Breast epithelium (tissue), 4 donors: ENCODE measurements around the gene RRAS. TPM values are rescaled to one million over a fixed set of nuclear protein-coding genes. Genes with fewer than 3 reads are reported as not detected.

Experiments used
- DNase-seq, 2 donors: peaks; one replicate each; pipeline ENCODE4 v3.0.0-alpha.2; 2019; ENCODE audit warnings: low spot score in 2 of 2
- H3K27ac ChIP-seq, 2 donors: fragments of 200-600 bp; sonication (generic) in 1 of 2; one replicate each; pipeline ENCODE4 v1.5.1; 2016 to 2019; ENCODE audit warnings: mild to moderate bottlenecking in 1 of 2
- H3K27me3 ChIP-seq, 2 donors: fragments of 200-600 bp; sonication (generic) in 1 of 2; one replicate each; pipeline versions ENCODE4 v1.5.1 to v1.6.0; 2017 to 2019; ENCODE audit warnings: control low read depth in 1 of 2, mild to moderate bottlenecking in 1 of 2
- H3K36me3 ChIP-seq: fragments of 200-600 bp; one replicate; pipeline ENCODE4 v1.5.1; 2019
- H3K4me1 ChIP-seq, 2 donors: fragments of 200-600 bp; sonication (generic); one replicate each; pipeline ENCODE4 v1.5.1; 2016 to 2019; ENCODE audit warnings: control low read depth in 1 of 2
- H3K4me3 ChIP-seq, 3 donors: fragments of 200-600 bp; sonication (generic); 1 replicate in 2 of 3; 2 replicates in 1 of 3; pipeline ENCODE4 v1.5.1; 2016 to 2019; ENCODE audit warnings: mild to moderate bottlenecking in 3 of 3, moderate library complexity in 2 of 3
- H3K9me3 ChIP-seq, 2 donors: fragments of 200-600 bp; sonication (generic) in 1 of 2; one replicate each; pipeline ENCODE4 v1.5.1; 2016 to 2019; ENCODE audit warnings: control low read depth in 1 of 2
- POLR2A ChIP-seq: fragments of 450-650 bp; IDR thresholded peaks from one replicate; pipeline ENCODE4 v1.6.1; 2016; ENCODE audit warnings: antibody characterized with exemption, mild to moderate bottlenecking, moderate library complexity
- POLR2AphosphoS5 ChIP-seq, 3 donors: sonication (generic); formaldehyde crosslinking; IDR thresholded peaks; one replicate each; pipeline ENCODE4 v1.6.1; 2017; ENCODE audit warnings: antibody characterized with exemption in 3 of 3
- intact Hi-C: fragments of 100-400 bp; cut with DNase I; formaldehyde crosslinking; loops from one replicate; pipeline ENCODE4 v1.15.1; 2023; ENCODE audit warnings: low total_unique reads
- total RNA-seq, 3 donors: library from RNA; depleted of rRNA; stranded (reverse); fragments of >200 nt; gene quantifications; one replicate each; pipeline ENCODE4 v1.1.0, GENCODE V29; 2016
- TF ChIP-seq, protein P1 (sequence below), 3 donors: fragments of 450-650 bp; IDR thresholded peaks; one replicate each; pipeline ENCODE4 v1.5.1; 2016 to 2017; ENCODE audit warnings: antibody characterized with exemption in 3 of 3, mild to moderate bottlenecking in 3 of 3, moderate library complexity in 3 of 3

Gene RRAS
- total RNA-seq, 3 donors from 2014 or later, result 34.8 to 114 (median 41.0) TPM

DNA sequence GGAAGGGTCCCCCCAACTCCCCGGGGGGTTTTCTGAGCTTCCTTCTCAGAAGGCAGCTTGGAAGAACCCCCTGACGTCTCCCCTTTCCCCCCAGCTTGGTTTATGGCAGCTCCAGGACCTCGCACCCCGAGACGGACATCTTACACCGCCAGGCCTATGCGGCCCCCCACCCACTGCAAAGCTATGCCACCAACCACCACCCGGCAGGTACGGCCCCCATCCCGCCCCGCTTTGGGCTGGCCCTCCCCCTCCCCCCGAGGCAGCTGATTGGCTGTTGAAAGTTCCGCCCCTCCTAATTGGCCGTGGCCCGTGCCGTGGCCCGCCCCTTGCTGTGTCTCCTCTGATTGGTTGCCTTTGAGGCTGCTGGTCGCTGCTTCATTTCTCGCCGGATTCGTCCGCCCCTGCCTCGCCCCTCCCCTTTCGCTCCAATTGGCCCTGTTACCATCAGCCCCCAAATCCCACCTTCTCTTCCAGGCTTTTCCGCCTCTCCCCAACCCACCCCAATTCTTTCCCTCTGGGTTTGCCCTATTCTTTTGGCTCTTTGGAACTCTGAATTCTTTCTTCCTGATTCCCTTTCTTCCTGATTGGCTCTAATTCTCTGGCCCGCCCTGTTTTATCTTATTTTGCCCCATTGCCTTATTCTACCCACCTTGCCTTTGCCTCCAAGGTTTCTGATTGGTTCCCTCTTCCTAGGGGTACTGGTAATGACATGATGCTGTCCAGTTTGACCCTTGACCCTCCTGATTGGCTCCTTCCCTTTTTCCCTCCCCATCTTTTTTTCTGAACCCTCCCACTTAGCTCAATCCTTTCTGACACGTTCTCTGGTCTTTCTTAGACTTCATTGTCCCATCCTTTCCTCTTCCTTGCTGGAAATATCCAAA is 46.5 kb downstream of the RRAS start:
- TF ChIP-seq POLR2A (no peak), POLR2AphosphoS5 (IDR thresholded peaks at IDR 0.05) (peak in 1 of 3 donors; percentile 23)
- TF ChIP-seq, protein P1, sequence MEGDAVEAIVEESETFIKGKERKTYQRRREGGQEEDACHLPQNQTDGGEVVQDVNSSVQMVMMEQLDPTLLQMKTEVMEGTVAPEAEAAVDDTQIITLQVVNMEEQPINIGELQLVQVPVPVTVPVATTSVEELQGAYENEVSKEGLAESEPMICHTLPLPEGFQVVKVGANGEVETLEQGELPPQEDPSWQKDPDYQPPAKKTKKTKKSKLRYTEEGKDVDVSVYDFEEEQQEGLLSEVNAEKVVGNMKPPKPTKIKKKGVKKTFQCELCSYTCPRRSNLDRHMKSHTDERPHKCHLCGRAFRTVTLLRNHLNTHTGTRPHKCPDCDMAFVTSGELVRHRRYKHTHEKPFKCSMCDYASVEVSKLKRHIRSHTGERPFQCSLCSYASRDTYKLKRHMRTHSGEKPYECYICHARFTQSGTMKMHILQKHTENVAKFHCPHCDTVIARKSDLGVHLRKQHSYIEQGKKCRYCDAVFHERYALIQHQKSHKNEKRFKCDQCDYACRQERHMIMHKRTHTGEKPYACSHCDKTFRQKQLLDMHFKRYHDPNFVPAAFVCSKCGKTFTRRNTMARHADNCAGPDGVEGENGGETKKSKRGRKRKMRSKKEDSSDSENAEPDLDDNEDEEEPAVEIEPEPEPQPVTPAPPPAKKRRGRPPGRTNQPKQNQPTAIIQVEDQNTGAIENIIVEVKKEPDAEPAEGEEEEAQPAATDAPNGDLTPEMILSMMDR (IDR thresholded peaks at IDR 0.05), result no peak
- Histone ChIP-seq H3K9me3 (no peaks in the 10 kb centered on the region), H3K36me3 (peaks cover 5% of the 10 kb centered on the region), H3K27me3 (no peaks in the 10 kb centered on the region), H3K4me1 (peaks cover 4 to 6% of the 10 kb centered on the region in 2 donors), H3K27ac (peak overlapping the region; percentile 83 to 86), H3K4me3 (peak overlapping the region; percentile 67 to 93 (median 77))
- intact Hi-C loops, result no loop called here
- DNase-seq, result peak; percentile 94 to 96

DNA sequence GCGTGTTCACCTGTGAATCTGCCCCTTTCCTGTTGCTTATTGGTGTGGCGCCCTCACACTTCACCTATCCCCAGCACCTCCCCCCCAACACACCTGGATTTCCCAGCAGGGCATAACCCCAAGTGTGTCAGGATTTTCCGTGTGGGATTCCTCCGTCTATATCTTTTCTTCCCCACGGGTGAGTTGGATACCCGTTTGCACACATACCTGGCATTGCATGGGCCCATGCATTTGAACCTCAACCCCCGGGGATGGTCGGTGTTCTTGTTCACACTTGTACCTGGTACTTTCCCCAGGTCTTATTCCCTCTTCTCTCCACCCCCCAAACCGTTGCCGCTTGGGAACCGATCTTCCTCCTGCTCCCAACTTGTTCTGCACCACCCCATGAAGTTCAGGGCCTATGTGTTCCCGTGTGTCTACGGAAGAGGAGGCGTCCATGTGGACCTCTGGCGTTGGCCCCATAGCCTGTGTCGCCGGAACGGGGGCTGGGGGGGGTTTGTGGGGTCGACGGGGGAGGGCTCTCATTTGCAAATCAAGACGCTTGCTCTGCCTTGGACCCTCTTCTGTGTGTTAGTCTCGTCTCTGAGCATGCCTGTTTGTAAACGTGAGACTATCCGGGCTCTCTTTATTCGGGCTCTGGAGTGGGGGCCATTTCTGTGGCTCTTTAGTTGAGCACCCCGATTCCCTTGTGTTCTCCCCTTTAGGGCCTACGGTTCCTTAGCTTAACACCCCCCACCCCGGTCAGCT is 47.3 kb downstream of the RRAS start:
- Histone ChIP-seq H3K36me3 (peaks cover 5% of the 10 kb centered on the region), H3K4me1 (peaks cover 4 to 6% of the 10 kb centered on the region in 2 donors), H3K9me3 (no peaks in the 10 kb centered on the region), H3K27me3 (no peaks in the 10 kb centered on the region), H3K4me3 (peak overlapping the region; percentile 67 to 93 (median 77)), H3K27ac (peak overlapping the region; percentile 83 to 86)
- no peak for DNase-seq
- TF ChIP-seq POLR2AphosphoS5 (IDR thresholded peaks at IDR 0.05) (no peak), POLR2A (no peak)
- TF ChIP-seq, protein P1 (IDR thresholded peaks at IDR 0.05), result no peak
- intact Hi-C loops, result no loop called here

DNA sequence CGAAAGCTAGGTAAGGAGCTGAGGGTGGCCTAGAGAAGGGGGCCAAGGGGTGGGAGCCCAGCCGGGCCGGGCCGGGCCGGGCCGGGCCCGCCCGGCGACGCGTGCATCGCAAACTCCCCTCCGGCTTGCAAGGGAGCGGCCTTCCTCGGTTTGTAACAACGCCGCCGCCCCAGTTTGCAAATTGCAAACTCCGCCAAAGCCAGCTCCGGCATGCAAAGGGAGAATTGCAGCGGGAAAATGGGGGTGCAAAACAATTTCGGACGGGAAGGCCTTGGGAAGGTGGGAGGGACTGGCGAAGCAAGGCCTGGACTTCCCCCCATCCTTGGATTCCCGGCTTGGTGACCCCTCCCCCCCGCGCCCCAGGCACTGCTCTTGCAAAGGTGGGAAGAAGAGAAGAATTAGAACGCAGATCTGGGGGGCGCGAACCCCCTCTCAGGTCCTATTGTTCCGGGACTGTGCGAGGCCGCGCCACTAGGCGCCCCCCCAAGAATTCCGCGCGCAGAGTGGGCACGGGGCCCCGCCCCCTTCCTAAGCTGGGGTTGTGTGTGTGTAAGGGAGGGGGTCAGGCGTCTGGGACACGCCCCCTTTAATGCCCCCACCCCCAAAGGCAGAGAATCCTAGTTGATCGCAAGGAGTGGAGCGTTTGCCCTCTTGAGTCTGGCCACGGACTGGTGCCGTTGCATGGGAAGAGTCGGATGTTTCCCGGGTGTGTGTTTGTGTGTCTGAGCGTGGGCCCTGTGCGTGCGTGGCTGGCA is 48.0 kb downstream of the RRAS start:
- peaks cover 4 to 6% of the 10 kb centered on the region in 2 donors for H3K4me1 ChIP-seq
- TF ChIP-seq POLR2AphosphoS5 (IDR thresholded peaks at IDR 0.05) (no peak), POLR2A (no peak)
- TF ChIP-seq, protein P1 (IDR thresholded peaks at IDR 0.05), result no peak
- intact Hi-C loops, result no loop called here
- peaks cover 5% of the 10 kb centered on the region for H3K36me3 ChIP-seq
- H3K9me3 ChIP-seq, result no peaks in the 10 kb centered on the region
- peak overlapping the region; percentile 62 to 86 for H3K27ac ChIP-seq
- DNase-seq, result peak in 1 of 2 donors; percentile 37
- no peaks in the 10 kb centered on the region for H3K27me3 ChIP-seq
- H3K4me3 ChIP-seq, result peak overlapping the region; percentile 67 to 93 (median 77)

DNA sequence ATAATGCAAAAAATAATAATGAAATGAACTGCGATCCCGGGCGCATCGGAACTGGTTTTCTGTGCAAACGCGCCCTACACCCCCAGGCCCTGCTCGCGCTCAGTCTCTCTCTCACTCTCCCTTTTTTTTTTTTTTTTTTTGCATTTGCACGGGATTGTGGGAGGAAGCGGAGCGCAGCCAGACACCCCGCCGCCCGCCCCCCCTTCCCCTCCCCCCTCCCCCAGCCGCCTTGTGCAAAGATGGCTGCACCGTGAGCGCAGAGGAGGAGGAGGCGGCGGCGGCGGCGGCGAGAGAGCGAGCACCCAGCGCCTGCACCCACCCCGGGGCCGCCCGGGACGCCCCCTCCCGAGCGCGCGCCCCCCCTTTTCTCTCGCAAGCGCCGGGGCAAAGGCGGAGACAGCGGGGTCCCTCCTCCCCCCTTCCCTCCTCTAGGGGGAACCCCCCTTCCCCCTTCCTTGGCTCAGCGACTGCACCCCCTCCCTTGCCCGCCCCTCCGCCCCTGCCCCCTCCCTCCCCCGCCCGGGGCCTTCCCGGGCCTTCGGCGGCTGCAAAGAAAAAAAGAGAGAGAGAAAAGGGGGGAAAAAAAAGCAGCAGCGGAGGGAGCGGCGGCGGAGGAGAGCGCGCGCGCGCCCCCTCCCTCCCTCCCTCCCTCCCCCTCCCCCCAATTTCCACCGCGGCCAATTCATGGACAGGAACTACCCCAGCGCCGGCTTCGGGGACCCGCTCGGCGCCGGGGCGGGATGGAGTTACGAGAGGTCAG is 48.8 kb downstream of the RRAS start, which contains the start of gene PRR12:
Gene PRR12, plus strand, starts transcription at position 212 of the 760 bp plus-strand sequence. Its CDS starts 473 bp downstream, at position 685.
- H3K9me3 ChIP-seq, result no peaks in the 10 kb centered on the region
- peaks cover 5% of the 10 kb centered on the region for H3K36me3 ChIP-seq
- TF ChIP-seq POLR2AphosphoS5 (IDR thresholded peaks at IDR 0.05) (no peak), POLR2A (no peak)
- TF ChIP-seq, protein P1 (IDR thresholded peaks at IDR 0.05), result no peak
- intact Hi-C loops, result no loop called here
- peak in 1 of 2 donors; percentile 49 for DNase-seq
- peak within 1 kb of the TSS; percentile 67 to 93 (median 77) for H3K4me3 ChIP-seq
- H3K4me1 ChIP-seq, result peaks cover 4 to 6% of the 10 kb centered on the region in 2 donors
- no peaks in the 10 kb centered on the region for H3K27me3 ChIP-seq
- peak within 1 kb of the TSS; percentile 81 to 93 for H3K27ac ChIP-seq
